LNCAP (cell line): ENCODE results near the gene RPL22.

Source experiments
- TF ChIP-seq, protein P1 (sequence below): fragments of 450-650 bp; IDR thresholded peaks from 2 replicates; pipeline ENCODE4 v1.5.1; 2017; ENCODE audit warnings: mild to moderate bottlenecking

RPL22 gene

DNA sequence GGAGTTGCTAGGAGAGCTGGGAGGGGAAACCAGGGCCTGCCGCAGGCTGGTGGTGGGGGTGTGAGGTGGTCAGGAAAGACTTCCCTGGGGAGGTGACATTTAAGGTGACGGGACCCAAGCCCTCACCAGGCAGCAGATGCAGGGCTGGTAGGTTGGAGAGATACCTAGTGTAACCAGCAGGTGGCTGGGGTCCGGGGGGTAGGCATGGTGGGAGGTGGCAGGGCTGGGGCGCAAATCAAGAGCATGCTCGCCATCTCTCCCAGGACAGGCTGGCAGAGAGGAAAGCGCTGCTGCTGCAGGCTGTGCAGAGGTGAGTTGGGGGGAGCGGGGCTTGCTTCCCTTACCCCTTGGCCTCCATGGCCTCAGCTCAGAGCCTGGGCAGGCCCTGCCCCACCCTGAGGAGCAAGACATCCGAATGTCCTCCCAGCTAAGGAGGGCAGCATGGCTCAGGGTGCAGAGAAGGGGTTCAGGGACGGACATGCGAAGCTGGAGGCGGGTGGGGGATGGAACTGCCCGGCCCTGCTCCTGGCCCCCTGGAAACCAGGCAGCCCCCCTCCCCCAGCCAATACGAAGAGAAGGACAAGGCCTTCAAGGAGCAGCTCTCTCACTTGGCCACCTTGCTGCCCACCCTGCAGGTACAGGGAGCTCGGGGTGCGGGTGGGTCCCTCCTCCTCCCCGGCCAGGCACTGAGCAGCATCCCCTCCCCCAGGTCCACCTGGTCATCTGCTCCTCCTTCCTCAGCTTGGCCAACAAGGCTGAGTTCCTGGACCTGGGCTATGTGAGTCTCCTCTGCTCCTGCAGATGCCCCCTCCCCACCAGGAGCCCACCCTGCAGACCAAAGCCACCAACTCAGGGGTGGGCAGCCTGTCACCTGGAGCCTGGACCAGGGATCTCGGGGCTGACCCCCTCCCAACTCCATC is 10.5 kb upstream of the RPL22 start:
- TF ChIP-seq, protein P1, sequence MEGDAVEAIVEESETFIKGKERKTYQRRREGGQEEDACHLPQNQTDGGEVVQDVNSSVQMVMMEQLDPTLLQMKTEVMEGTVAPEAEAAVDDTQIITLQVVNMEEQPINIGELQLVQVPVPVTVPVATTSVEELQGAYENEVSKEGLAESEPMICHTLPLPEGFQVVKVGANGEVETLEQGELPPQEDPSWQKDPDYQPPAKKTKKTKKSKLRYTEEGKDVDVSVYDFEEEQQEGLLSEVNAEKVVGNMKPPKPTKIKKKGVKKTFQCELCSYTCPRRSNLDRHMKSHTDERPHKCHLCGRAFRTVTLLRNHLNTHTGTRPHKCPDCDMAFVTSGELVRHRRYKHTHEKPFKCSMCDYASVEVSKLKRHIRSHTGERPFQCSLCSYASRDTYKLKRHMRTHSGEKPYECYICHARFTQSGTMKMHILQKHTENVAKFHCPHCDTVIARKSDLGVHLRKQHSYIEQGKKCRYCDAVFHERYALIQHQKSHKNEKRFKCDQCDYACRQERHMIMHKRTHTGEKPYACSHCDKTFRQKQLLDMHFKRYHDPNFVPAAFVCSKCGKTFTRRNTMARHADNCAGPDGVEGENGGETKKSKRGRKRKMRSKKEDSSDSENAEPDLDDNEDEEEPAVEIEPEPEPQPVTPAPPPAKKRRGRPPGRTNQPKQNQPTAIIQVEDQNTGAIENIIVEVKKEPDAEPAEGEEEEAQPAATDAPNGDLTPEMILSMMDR: no peak

DNA sequence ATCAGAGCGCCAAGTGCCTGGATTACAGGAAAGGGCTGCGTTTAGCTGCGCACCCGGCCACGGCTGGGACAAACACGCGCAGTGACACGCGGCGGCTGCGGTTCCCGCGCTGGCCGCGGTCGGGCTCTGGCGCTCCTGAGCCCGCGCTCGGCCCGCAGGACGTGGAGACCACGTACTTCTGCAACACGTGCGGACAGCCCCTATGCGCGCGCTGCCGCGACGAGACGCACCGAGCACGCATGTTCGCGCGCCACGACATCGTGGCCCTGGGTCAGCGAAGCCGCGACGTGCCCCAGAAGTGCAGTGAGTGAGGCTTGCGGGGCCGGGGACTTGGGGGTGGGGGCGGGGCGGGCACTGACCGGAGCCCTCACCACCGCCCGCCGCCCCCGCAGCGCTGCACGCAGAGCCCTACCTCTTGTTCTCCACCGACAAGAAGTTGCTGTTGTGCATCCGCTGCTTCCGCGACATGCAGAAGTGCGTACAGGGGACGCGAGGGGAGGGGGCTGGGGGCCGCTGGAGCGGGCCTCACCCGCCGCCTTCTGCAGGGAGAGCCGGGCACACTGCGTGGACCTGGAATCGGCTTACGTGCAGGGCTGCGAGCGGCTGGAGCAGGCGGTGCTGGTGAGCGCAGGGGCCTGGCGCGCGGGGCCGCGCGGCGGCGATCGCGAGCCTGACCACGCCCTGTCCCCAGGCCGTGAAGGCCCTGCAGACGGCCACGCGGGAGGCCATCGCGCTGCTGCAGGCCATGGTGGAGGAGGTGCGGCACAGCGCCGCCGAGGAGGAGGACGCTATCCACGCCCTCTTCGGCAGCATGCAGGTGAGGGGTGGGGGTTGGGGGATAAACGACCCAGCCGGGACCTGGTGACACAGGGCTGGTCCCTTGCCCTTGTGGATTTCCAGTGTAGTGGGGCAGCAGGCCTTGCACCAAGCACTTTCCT is 9.6 kb upstream of the RPL22 start:
- TF ChIP-seq, protein P1: no peak

DNA sequence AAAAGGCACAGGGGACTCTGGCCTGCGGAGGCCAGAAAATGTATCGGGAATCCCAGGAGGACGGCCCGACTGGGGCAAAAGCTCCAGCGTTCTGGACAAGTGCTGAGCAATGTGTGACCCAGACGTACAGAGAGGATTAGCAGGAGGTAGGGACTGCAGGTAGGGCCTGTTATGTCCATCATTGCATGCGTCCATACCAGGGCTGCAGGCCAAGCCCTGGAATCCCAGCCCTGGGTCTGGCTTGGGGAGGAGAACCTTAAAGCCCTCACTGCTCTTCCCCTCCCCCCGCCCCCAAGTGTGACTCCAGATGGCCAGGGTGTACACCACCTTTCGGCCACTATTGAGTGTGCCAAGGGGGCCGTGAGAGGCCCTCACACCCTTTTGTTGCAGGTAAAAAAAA is 8.5 kb upstream of the RPL22 start:
- TF ChIP-seq, protein P1: no peak

DNA sequence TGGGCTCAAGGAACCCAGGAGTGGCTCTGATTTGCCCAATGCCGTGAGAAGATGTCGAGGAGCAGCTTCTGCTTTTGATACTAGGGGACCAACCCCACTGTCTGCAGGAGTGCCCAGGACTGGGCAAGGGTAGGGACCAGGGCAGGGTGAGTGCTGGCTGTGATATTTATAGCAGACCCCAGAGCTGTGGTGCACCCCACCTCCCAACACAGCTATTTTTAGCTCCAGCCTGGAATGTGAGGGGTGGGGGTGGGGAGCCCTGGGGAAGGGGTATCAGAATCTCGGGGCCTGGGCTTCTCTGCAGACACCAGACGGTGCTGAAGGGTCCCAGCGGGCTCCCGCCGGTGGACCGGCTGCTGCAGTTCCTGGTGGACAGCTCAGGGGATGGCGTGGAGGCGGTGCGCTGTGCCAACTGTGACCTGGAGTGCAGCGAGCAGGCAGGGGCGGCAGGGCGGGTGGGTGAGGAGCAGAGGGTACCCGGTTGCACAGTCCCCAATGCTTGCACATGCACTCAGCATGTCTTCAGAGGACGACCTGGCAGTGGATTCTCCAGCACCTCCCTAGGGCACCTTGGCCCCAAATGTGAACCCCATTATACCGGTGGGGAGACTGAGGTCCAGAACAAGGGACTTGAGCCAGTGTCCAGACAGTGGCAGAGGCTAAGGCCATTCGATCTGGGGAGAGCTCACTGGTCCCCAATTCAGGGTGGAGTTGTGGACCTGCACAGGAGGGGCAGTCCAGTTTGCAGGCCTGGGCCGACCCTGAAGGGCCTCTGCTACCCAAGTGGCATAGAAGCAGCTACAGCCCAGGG is 7.9 kb upstream of the RPL22 start:
- TF ChIP-seq, protein P1: no peak

DNA sequence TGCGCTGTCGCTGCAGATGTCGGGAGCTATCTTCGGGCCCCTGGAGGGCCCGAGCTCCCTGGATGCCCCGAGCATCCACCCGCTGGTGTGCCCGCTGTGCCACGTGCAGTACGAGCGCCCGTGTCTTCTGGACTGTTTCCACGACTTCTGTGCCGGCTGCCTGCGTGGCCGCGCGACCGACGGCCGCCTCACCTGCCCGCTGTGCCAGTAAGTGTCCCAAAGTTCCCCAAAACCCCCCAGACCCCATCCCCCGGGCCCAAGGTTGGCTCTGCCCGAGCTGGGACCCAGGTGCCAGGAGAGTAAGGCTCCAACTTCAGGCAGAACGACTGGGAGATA is 7.1 kb upstream of the RPL22 start:
- TF ChIP-seq, protein P1: no peak

DNA sequence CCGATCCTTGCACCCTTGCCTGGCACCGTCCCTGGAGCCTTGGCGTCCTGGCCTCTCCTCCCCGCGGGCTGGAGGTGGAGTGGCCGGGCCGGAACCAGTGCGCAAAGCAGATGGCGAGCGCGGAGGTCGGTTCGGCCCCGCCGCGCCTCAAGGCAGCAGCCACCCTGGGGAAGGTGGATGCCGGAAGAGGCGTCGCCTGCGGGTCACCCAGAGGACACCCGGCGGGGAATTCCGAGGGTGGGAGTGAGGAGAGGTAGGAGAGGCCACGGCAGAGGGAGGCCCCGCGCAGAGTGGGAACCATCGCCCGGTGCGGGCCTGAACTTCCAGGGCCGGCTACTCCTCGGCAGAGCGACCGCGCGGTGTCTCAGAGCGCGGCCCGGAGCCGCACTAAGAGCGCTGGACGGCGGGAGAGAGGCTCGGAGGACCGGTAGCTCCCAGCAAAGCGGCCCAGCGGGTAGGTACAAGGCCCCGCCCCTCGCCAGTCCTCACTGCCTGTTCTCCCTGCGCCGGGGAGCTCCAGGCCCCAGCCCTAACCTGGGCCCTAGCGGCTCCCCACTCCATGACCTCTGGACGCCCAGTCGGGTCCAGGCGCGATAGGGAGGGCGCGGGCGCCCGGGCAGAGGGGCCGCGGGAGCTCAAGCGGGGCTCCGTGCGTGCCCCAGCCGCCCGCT is 6.6 kb upstream of the RPL22 start, which contains the start of gene RNF207:
Gene RNF207, plus strand, starts transcription at position 271 of the 671 bp plus-strand sequence. CDS start 417 bp downstream, outside the sequence.
- TF ChIP-seq, protein P1: no peak
